Calu3 (cell line): Measurements from ENCODE around the gene THAP12. TPM values are rescaled to one million over a fixed set of nuclear protein-coding genes. Genes with fewer than 3 reads are reported as not detected.

Experiments used
- BruUV-seq: library from RNA; stranded (reverse); fragments of 400-500 nt; replicated peaks from 2 replicates; lab custom pipeline; 2021; lab: Mats Ljungman, UMichigan
- CTCF ChIA-PET: fragments of 300-600 bp; sonication (Branson Sonifier 250); formaldehyde crosslinking; loops from one replicate; lab custom pipeline; 2022; ENCODE audit warnings: antibody characterized with exemption; lab: Charles Lee
- DNase-seq: peaks from one replicate; pipeline ENCODE4 v3.0.0; 2022
- H3K27ac Mint-ChIP-seq: one replicate; pipeline ENCODE4 v1.8.0; 2022; ENCODE audit warnings: mixed read lengths; ENCODE audit not compliant: unreplicated experiment
- H3K27me3 Mint-ChIP-seq: one replicate; pipeline ENCODE4 v1.8.0; 2022; ENCODE audit warnings: mixed read lengths; ENCODE audit not compliant: unreplicated experiment
- H3K36me3 Mint-ChIP-seq: one replicate; pipeline ENCODE4 v1.8.0; 2022; ENCODE audit warnings: mild to moderate bottlenecking, moderate library complexity, mixed read lengths; ENCODE audit not compliant: insufficient read depth, unreplicated experiment
- H3K4me1 Mint-ChIP-seq: one replicate; pipeline ENCODE4 v1.8.0; 2022; ENCODE audit warnings: mild to moderate bottlenecking, low read depth, mixed read lengths; ENCODE audit not compliant: unreplicated experiment
- H3K4me3 Mint-ChIP-seq: one replicate; pipeline ENCODE4 v1.8.0; 2022; ENCODE audit warnings: mild to moderate bottlenecking, low read depth, moderate library complexity, mixed read lengths; ENCODE audit not compliant: unreplicated experiment
- H3K9me3 Mint-ChIP-seq: one replicate; pipeline ENCODE4 v1.8.0; 2022; ENCODE audit warnings: low read depth, mixed read lengths; ENCODE audit not compliant: unreplicated experiment
- intact Hi-C: fragments of 100-400 bp; cut with micrococcal nuclease; formaldehyde crosslinking; loops from one replicate; pipeline ENCODE4 v1.10.0; 2022; ENCODE audit not compliant: unreplicated experiment
- total RNA-seq: library from RNA; stranded (reverse); gene quantifications from 2 replicates; pipeline ENCODE4 v1.2.3, GENCODE V29; 2022
- TF ChIP-seq, protein P1 (sequence below): fragments of 200-600 bp; IDR thresholded peaks from one replicate; pipeline ENCODE4 v1.8.0; 2022; ENCODE audit warnings: antibody characterized with exemption; ENCODE audit not compliant: unreplicated experiment

THAP12 gene
- total RNA-seq, 1 experiment from 2014 or later = 49.2 TPM

DNA sequence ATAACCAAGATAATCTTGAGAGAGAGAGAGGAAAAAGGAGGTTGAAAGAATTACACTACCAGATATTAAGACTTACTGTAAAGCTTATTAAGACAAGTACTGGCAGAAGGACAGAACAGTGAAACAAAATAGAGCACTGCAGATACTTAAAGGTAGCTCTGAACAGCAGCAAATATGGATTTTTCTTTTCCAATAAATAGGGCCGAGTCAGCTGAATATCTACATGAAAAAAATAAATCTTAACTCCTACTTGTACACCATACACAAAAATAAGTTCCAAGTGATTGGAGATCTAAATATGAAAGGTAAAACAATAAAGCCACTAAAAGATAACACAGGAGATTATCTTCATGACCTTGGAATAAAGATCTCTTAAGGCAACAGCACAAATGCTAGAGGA, 12.4 kb downstream of the THAP12 start:
- Mint-ChIP-seq H3K4me1 (peaks cover 12% of the 10 kb centered on the region), H3K9me3 (no peaks in the 10 kb centered on the region), H3K27ac (no peak overlapping the region), H3K36me3 (no peaks in the 10 kb centered on the region), H3K27me3 (no peaks in the 10 kb centered on the region), H3K4me3 (no peak overlapping the region)
- CTCF ChIA-PET = no interaction called here
- TF ChIP-seq, protein P1, sequence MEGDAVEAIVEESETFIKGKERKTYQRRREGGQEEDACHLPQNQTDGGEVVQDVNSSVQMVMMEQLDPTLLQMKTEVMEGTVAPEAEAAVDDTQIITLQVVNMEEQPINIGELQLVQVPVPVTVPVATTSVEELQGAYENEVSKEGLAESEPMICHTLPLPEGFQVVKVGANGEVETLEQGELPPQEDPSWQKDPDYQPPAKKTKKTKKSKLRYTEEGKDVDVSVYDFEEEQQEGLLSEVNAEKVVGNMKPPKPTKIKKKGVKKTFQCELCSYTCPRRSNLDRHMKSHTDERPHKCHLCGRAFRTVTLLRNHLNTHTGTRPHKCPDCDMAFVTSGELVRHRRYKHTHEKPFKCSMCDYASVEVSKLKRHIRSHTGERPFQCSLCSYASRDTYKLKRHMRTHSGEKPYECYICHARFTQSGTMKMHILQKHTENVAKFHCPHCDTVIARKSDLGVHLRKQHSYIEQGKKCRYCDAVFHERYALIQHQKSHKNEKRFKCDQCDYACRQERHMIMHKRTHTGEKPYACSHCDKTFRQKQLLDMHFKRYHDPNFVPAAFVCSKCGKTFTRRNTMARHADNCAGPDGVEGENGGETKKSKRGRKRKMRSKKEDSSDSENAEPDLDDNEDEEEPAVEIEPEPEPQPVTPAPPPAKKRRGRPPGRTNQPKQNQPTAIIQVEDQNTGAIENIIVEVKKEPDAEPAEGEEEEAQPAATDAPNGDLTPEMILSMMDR = no peak
- BruUV-seq = no TSS peak
- no peak for DNase-seq
- intact Hi-C loops = no loop called here

DNA sequence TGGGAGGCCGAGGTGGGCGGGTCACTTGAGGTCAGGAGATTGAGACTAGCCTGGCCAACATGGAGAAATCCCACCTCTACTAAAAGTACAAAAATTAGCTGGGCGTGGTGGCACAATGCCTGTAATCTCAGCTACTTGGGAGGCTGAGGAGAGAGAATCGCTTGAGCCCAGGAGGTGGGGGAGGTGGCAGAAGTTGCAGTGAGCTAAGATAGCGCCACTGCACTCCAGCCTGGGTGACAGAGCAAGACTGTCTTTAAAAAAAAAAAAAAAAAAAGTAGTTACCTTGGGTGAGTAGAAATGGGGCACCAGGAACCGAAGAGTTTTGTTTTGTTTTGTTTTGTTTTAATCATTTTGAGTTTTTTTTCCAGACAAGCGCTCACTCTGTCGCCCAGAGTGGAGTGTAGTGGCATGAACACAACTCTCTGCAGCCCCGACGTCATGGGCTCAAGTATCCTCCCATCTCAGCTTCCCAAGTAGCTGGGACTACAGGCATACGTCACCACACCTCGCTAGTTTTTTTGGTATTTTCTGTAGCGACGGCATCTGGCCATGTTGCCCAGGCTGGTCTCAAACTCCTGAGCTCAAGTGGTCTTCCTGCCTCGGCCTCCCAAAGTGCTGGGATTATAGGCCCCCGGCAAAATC, 15.8 kb downstream of the THAP12 start:
- no peaks in the 10 kb centered on the region for H3K27me3 Mint-ChIP-seq
- H3K36me3 Mint-ChIP-seq = no peaks in the 10 kb centered on the region
- H3K4me3 Mint-ChIP-seq = no peak overlapping the region
- TF ChIP-seq, protein P1 = no peak
- no peaks in the 10 kb centered on the region for H3K9me3 Mint-ChIP-seq
- intact Hi-C loops = no loop called here
- no peaks in the 10 kb centered on the region for H3K4me1 Mint-ChIP-seq
- CTCF ChIA-PET = no interaction called here
- H3K27ac Mint-ChIP-seq = no peak overlapping the region
- no TSS peak for BruUV-seq
- DNase-seq = no peak

DNA sequence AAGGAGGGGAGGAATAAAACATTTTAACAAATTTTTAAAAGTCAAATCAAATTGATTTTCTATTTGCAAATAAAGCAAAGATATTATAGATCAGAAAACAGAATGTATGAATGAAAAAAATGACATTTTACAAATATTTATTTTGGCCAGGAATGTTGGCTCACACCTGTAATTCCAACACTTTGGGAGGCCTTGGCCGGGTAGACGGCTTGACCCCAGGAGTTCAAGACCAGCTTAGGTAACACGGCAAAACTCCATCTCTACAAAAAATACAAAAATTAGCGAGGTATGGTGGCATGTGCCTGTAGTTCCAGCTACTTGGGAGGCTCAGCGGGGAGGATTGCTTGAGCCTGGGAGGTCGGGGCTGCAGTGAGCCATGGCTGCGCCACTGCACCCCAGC, 18.2 kb downstream of the THAP12 start:
- Mint-ChIP-seq H3K4me1 (no peaks in the 10 kb centered on the region), H3K27ac (no peak overlapping the region), H3K9me3 (no peaks in the 10 kb centered on the region), H3K4me3 (no peak overlapping the region), H3K27me3 (no peaks in the 10 kb centered on the region), H3K36me3 (peaks cover 5% of the 10 kb centered on the region)
- no peak for DNase-seq
- intact Hi-C loops = no loop called here
- no TSS peak for BruUV-seq
- TF ChIP-seq, protein P1 = no peak
- CTCF ChIA-PET = no interaction called here

DNA sequence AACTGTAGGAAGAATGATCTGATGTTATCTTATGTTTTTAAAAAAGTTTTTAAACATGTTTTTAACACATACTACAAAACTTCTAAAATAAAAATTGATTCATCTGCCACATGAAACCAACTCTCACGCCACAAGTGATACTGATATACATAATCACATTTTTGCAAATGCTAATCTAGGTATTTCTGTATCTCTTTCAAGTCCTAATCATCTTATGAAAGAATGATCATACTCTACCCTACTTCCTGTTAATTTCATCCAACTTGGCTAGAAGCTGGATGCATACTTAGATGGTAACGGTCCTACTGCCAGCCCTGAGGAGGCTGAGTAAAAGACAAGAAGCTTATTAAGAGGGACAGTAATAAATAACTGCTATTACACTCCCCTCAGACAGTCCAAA, 19.2 kb downstream of the THAP12 start:
- H3K27ac Mint-ChIP-seq = no peak overlapping the region
- H3K4me3 Mint-ChIP-seq = no peak overlapping the region
- intact Hi-C loops = no loop called here
- TF ChIP-seq, protein P1 = no peak
- no peaks in the 10 kb centered on the region for H3K4me1 Mint-ChIP-seq
- no TSS peak for BruUV-seq
- H3K36me3 Mint-ChIP-seq = peaks cover 5% of the 10 kb centered on the region
- no peak for DNase-seq
- CTCF ChIA-PET = no interaction called here
- H3K27me3 Mint-ChIP-seq = no peaks in the 10 kb centered on the region
- H3K9me3 Mint-ChIP-seq = no peaks in the 10 kb centered on the region
